ENCODE measurements around the gene SORCS3. TPM values are rescaled to one million over a fixed set of nuclear protein-coding genes. Genes with fewer than 3 reads are reported as not detected.

Gene SORCS3
- total RNA-seq, 1 experiment from 2014 or later: not detected

DNA sequence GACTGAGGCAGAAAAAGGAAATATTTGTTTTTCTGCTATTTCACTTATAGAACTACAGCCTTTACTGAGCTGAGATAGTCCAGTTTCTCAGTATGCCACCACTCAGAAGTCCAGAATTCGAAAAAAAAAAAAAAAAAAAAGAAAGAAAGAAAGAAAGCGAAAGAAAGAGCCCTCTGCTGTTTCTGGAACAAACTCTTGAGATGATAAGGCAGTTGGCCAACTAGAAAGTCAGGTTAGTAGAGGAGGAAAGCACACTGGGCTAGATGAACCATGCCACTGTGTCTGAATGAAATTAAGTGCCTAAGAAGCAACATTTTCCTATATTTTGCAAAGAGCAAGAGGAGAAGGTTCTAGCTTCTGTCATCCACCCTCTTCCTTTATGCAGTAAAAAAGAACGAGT lies 403.8 kb downstream of the SORCS3 start:
- Histone ChIP-seq H4K20me1 (ENCODE audit: insufficient read depth) (no peaks in the 10 kb centered on the region), H3K27ac (ENCODE audit: low read depth, low read length) (no peak overlapping the region), H3K79me2 (ENCODE audit: insufficient read depth, low read length) (no peaks in the 10 kb centered on the region), H3K4me2 (ENCODE audit: low read length) (no peak overlapping the region), H3K9ac (ENCODE audit: low read length) (no peak overlapping the region), H3K9me2 (ENCODE audit: insufficient read depth) (no peaks in the 10 kb centered on the region), H3K27me3 (ENCODE audit: insufficient read depth, low read length) (no peaks in the 10 kb centered on the region), H3K36me3 (ENCODE audit: control insufficient read depth in 1 of 2, insufficient read depth in 2 of 2, low read length in 2 of 2) (no peaks in the 10 kb centered on the region), H3K9me3 (ENCODE audit: control insufficient read depth in 1 of 2, insufficient read depth in 1 of 2, low read depth in 1 of 2, low read length in 2 of 2) (no peaks in the 10 kb centered on the region), H2AFZ (ENCODE audit: low read depth, low read length, poor library complexity, severe bottlenecking) (no peak overlapping the region), H3K4me3 (replicated peaks in 1 of 2; ENCODE audit: low read depth in 1 of 2, low read length in 2 of 2) (no peak overlapping the region), H3K4me1 (ENCODE audit: control insufficient read depth in 1 of 2, insufficient read depth in 2 of 2, low read length in 2 of 2) (no peaks in the 10 kb centered on the region)
- no TSS peak for BruUV-seq (replicated peaks)
- ChIA-PET CTCF (no interaction called here), POLR2A (no interaction called here), RAD21 (ENCODE audit: low non-redundant PET in 1 of 2, low total read pairs in 2 of 2, uncharacterized antibody in 2 of 2, unreplicated experiment in 2 of 2) (no interaction called here)
- TF ChIP-seq POLR2AphosphoS5 (IDR thresholded peaks at IDR 0.05; ENCODE audit: low read depth, low read length): no peak
- ATAC-seq: no peak
- intact Hi-C loops (cut with micrococcal nuclease): no loop called here
- no peak for DNase-seq (ENCODE audit: low read depth, low spot score)

DNA sequence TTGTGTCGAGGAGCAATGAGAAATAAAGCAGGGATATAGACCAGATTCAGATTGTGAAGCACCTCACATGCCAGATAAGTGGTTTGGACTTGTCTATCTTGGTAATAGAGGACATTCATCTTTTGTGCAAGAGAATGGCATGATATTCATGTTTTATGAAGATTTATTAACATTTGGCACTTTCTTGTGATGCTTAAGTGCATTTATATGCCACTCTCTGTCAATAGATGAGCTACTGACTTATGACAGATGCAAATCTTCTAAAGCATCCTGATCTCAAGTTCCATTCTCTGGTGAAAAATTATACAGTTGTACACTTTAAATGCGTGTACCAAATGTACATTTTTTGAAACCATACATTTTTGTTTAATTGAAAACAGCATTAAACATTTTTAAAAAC lies 415.3 kb downstream of the SORCS3 start:
- Histone ChIP-seq H4K20me1 (ENCODE audit: insufficient read depth) (no peaks in the 10 kb centered on the region), H3K4me1 (ENCODE audit: control insufficient read depth in 1 of 2, insufficient read depth in 2 of 2, low read length in 2 of 2) (no peaks in the 10 kb centered on the region), H3K27ac (ENCODE audit: low read depth, low read length) (no peak overlapping the region), H3K4me2 (ENCODE audit: low read length) (no peak overlapping the region), H3K9me3 (ENCODE audit: control insufficient read depth in 1 of 2, insufficient read depth in 1 of 2, low read depth in 1 of 2, low read length in 2 of 2) (0 out of 4 replicates have a peak, but pooled peaks cover 0 to 5% of the 10 kb centered on the region in 2 experiments), H3K9ac (ENCODE audit: low read length) (no peak overlapping the region), H3K36me3 (ENCODE audit: control insufficient read depth in 1 of 2, insufficient read depth in 2 of 2, low read length in 2 of 2) (no peaks in the 10 kb centered on the region), H3K9me2 (ENCODE audit: insufficient read depth) (no peaks in the 10 kb centered on the region), H3K4me3 (replicated peaks in 1 of 2; ENCODE audit: low read depth in 1 of 2, low read length in 2 of 2) (no peak overlapping the region), H3K79me2 (ENCODE audit: insufficient read depth, low read length) (no peaks in the 10 kb centered on the region), H2AFZ (ENCODE audit: low read depth, low read length, poor library complexity, severe bottlenecking) (no peak overlapping the region), H3K27me3 (ENCODE audit: insufficient read depth, low read length) (no peaks in the 10 kb centered on the region)
- no peak for ATAC-seq
- RAD21 ChIA-PET (ENCODE audit: low non-redundant PET in 1 of 2, low total read pairs in 2 of 2, uncharacterized antibody in 2 of 2, unreplicated experiment in 2 of 2): no interaction called here
- POLR2A ChIA-PET: no interaction called here
- no TSS peak for BruUV-seq (replicated peaks)
- DNase-seq (ENCODE audit: low read depth, low spot score): no peak
- CTCF ChIA-PET: no interaction called here
- TF ChIP-seq CEBPB (IDR thresholded peaks at IDR 0.05; ENCODE audit: low read depth) (no peak), ZBTB33 (IDR thresholded peaks at IDR 0.05; ENCODE audit: extremely low read depth, insufficient replicate concordance, low read length) (no peak), FOSL1 (IDR thresholded peaks at IDR 0.05; ENCODE audit: low read depth) (no peak), CTCF (IDR thresholded peaks at IDR 0.05 in 2 of 3, conservative IDR thresholded peaks at IDR 0.05 in 1 of 3; ENCODE audit: borderline replicate concordance in 1 of 3, insufficient read depth in 1 of 3, low read depth in 2 of 3, low read length in 2 of 3) (no peak), EZH2phosphoT487 (IDR thresholded peaks at IDR 0.05; ENCODE audit: borderline replicate concordance) (no peak)
- intact Hi-C loops (cut with micrococcal nuclease): no loop called here
